Measurements from ENCODE around the gene NRG3.

DNA sequence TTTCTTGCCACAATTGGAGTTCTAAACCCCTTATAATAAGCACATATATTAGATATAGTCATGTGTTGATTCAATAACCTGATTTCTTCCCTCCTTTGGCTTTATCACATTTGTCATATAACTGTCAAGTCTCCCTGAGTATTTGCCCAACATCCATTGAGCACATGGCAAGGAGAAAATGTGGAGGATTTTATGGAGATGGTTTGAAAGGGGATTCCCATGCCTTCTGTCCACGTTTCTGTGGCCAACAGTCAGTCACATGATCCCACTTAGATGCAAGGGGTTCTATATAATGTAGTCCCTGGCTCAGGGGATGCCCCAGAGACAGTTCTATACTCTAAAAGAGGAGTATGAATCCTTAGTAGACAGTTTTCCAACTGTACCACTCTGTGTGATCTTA, 577.7 kb downstream of the NRG3 start:
- TF ChIP-seq CTCF (IDR thresholded peaks at IDR 0.05) (no peak), POLR2A (IDR thresholded peaks at IDR 0.05) (no peak), POLR2AphosphoS5 (IDR thresholded peaks at IDR 0.05) (no peak)

Measured in transverse colon (tissue), 4 donors.